ENCODE results near the gene DGCR2. TPM values are rescaled to one million over a fixed set of nuclear protein-coding genes. Genes with fewer than 3 reads are reported as not detected.
A peak's percentile ranks its signal among the peaks of the same experiment; 100 is the strongest.

The DGCR2 gene
- total and polyA plus RNA-seq, 2 experiments from 2014 or later: 65.8 to 82.1 TPM

- Histone ChIP-seq H3K4me1 (ENCODE audit: low read depth) (no peaks in the 10 kb centered on the region), H3K4me3 (no peak overlapping the region), H3K36me3 (no peaks in the 10 kb centered on the region), H3K27me3 (no peaks in the 10 kb centered on the region), H3K9me3 (ENCODE audit: low read depth) (no peaks in the 10 kb centered on the region), H3K27ac (no peak overlapping the region)
- no peak for TF ChIP-seq CTCF (IDR thresholded peaks at IDR 0.05; ENCODE audit: low read depth, low read length)
- DNase-seq (ENCODE audit: low read depth in 1 of 2, low spot score in 1 of 2): peak in 1 of 2 donors; percentile 87
Measured at GRCh38 chr22:19109198-19110063, 12.8 kb downstream of the DGCR2 start.

- Histone ChIP-seq H3K4me3 (no peak overlapping the region), H3K4me1 (ENCODE audit: low read depth) (no peaks in the 10 kb centered on the region), H3K27me3 (no peaks in the 10 kb centered on the region), H3K9me3 (ENCODE audit: low read depth) (no peaks in the 10 kb centered on the region), H3K27ac (no peak overlapping the region), H3K36me3 (no peaks in the 10 kb centered on the region)
- TF ChIP-seq CTCF (IDR thresholded peaks at IDR 0.05; ENCODE audit: low read depth, low read length): no peak
- no peak for DNase-seq (ENCODE audit: low read depth in 1 of 2, low spot score in 1 of 2)
Measured at GRCh38 chr22:19108807-19109197, 13.4 kb downstream of the DGCR2 start.

- no peak for TF ChIP-seq CTCF (IDR thresholded peaks at IDR 0.05; ENCODE audit: low read depth, low read length)
Measured at GRCh38 chr22:19107730-19108074, 14.5 kb downstream of the DGCR2 start.

GRCh38 chr22:19106886-19107729 lies 15.1 kb downstream of the DGCR2 start:
- no peaks in the 10 kb centered on the region for H3K36me3 ChIP-seq
- no peak for DNase-seq (ENCODE audit: low read depth in 1 of 2, low spot score in 1 of 2)
- no peaks in the 10 kb centered on the region for H3K4me1 ChIP-seq (ENCODE audit: low read depth)
- no peaks in the 10 kb centered on the region for H3K27me3 ChIP-seq
- H3K9me3 ChIP-seq (ENCODE audit: low read depth): no peaks in the 10 kb centered on the region
- TF ChIP-seq CTCF (IDR thresholded peaks at IDR 0.05; ENCODE audit: low read depth, low read length): no peak
- H3K27ac ChIP-seq: no peak overlapping the region
- no peak overlapping the region for H3K4me3 ChIP-seq

More at GRCh38 chr22:19107730-19108074, 14.5 kb downstream of the DGCR2 start:
- Histone ChIP-seq H3K9me3 (ENCODE audit: low read depth) (no peaks in the 10 kb centered on the region), H3K4me1 (ENCODE audit: low read depth) (no peaks in the 10 kb centered on the region), H3K36me3 (no peaks in the 10 kb centered on the region), H3K27ac (no peak overlapping the region), H3K4me3 (no peak overlapping the region), H3K27me3 (no peaks in the 10 kb centered on the region)
- DNase-seq (ENCODE audit: low read depth in 1 of 2, low spot score in 1 of 2): no peak

GRCh38 chr22:19105867-19106802 lies 16.1 kb downstream of the DGCR2 start:
- no peaks in the 10 kb centered on the region for H3K36me3 ChIP-seq
- no peak overlapping the region for H3K27ac ChIP-seq
- H3K27me3 ChIP-seq: no peaks in the 10 kb centered on the region
- no peak for TF ChIP-seq CTCF (IDR thresholded peaks at IDR 0.05; ENCODE audit: low read depth, low read length)
- no peaks in the 10 kb centered on the region for H3K9me3 ChIP-seq (ENCODE audit: low read depth)
- no peak overlapping the region for H3K4me3 ChIP-seq
- DNase-seq (ENCODE audit: low read depth in 1 of 2, low spot score in 1 of 2): no peak
- H3K4me1 ChIP-seq (ENCODE audit: low read depth): no peaks in the 10 kb centered on the region

All from cardiac muscle cell (in vitro differentiated cells and primary cell).